Measurements from ENCODE around the gene OTUB1. TPM values are rescaled to one million over a fixed set of nuclear protein-coding genes. Genes with fewer than 3 reads are reported as not detected.

Gene OTUB1
- total and polyA plus RNA-seq, 2 experiments from 2014 or later: 48.3 to 123 TPM

GRCh38 chr11:63939397-63939891, 46.8 kb upstream of the OTUB1 start:
- Histone ChIP-seq H4K20me1 (ENCODE audit: insufficient read depth) (no peaks in the 10 kb centered on the region), H3K79me2 (ENCODE audit: insufficient read depth) (peaks cover 54% of the 10 kb centered on the region), H3K4me3 (peak overlapping the region; percentile 89), H3K9me3 (ENCODE audit: low read depth) (no peaks in the 10 kb centered on the region), H3F3A (ENCODE audit: insufficient read depth) (no peaks in the 10 kb centered on the region), H3K9me2 (ENCODE audit: insufficient read depth) (no peaks in the 10 kb centered on the region), H3K27ac (no peak overlapping the region), H3K4me1 (ENCODE audit: insufficient read depth) (0 out of 2 replicates have a peak, but pooled peaks cover 7% of the 10 kb centered on the region), H3K9ac (peak overlapping the region; percentile 82), H3K36me3 (ENCODE audit: low read depth) (no peaks in the 10 kb centered on the region), H3K4me2 (ENCODE audit: unreplicated experiment) (peak overlapping the region; percentile 85), H3K27me3 (replicated peaks; ENCODE audit: insufficient read depth) (no peaks in the 10 kb centered on the region), H2AFZ (peak overlapping the region; percentile 72)
- in situ Hi-C loops (cut with MboI): no loop called here
- DNase-seq: peak; percentile 64
- 13% methylated on average over 25 to 26 of the region's 26 CpGs for WGBS, 2 experiments (ENCODE audit: low coverage in 1 of 2, low lambda C conversion rate in 2 of 2, missing lambda C conversion rate in 2 of 2)
- TF ChIP-seq EZH2phosphoT487 (IDR thresholded peaks at IDR 0.05; ENCODE audit: insufficient read depth, low read depth) (no peak), EZH2 (IDR thresholded peaks at IDR 0.05; ENCODE audit: insufficient read depth, poor library complexity, severe bottlenecking) (no peak)

GRCh38 chr11:63940786-63941185, 45.5 kb upstream of the OTUB1 start:
- Histone ChIP-seq H3K27ac (no peak overlapping the region), H3K9ac (no peak overlapping the region), H3K79me2 (ENCODE audit: insufficient read depth) (peaks cover 56% of the 10 kb centered on the region), H3K9me2 (ENCODE audit: insufficient read depth) (no peaks in the 10 kb centered on the region), H4K20me1 (ENCODE audit: insufficient read depth) (no peaks in the 10 kb centered on the region), H3K36me3 (ENCODE audit: low read depth) (no peaks in the 10 kb centered on the region), H3K4me1 (ENCODE audit: insufficient read depth) (peaks cover 17% of the 10 kb centered on the region), H2AFZ (no peak overlapping the region), H3K9me3 (ENCODE audit: low read depth) (no peaks in the 10 kb centered on the region), H3K4me3 (no peak overlapping the region), H3K27me3 (replicated peaks; ENCODE audit: insufficient read depth) (no peaks in the 10 kb centered on the region), H3K4me2 (ENCODE audit: unreplicated experiment) (no peak overlapping the region), H3F3A (ENCODE audit: insufficient read depth) (no peaks in the 10 kb centered on the region)
- no peak for DNase-seq
- in situ Hi-C loops (cut with MboI): loop anchor here (5.0 kb wide), 1 partner anchor 103 kb away; the partner anchor contains the start of gene MARK2
- TF ChIP-seq EZH2phosphoT487 (IDR thresholded peaks at IDR 0.05; ENCODE audit: insufficient read depth, low read depth) (no peak), EZH2 (IDR thresholded peaks at IDR 0.05; ENCODE audit: insufficient read depth, poor library complexity, severe bottlenecking) (no peak)
- WGBS, 2 experiments (ENCODE audit: low coverage in 1 of 2, low lambda C conversion rate in 2 of 2, missing lambda C conversion rate in 2 of 2): 70 to 77% methylated on average over 6 of the region's 6 CpGs

- no peaks in the 10 kb centered on the region for H4K20me1 ChIP-seq (ENCODE audit: insufficient read depth)
- H3K79me2 ChIP-seq (ENCODE audit: insufficient read depth): peaks cover 56% of the 10 kb centered on the region
- peaks cover 17% of the 10 kb centered on the region for H3K4me1 ChIP-seq (ENCODE audit: insufficient read depth)
- no peak overlapping the region for H3K4me3 ChIP-seq
- no peak overlapping the region for H3K27ac ChIP-seq
- H3K9me2 ChIP-seq (ENCODE audit: insufficient read depth): no peaks in the 10 kb centered on the region
- 82 to 88% methylated on average over 4 of the region's 4 CpGs for WGBS, 2 experiments (ENCODE audit: low coverage in 1 of 2, low lambda C conversion rate in 2 of 2, missing lambda C conversion rate in 2 of 2)
- no peaks in the 10 kb centered on the region for H3K27me3 ChIP-seq (replicated peaks; ENCODE audit: insufficient read depth)
- no peak for TF ChIP-seq EZH2phosphoT487 (IDR thresholded peaks at IDR 0.05; ENCODE audit: insufficient read depth, low read depth)
- no peak for TF ChIP-seq EZH2 (IDR thresholded peaks at IDR 0.05; ENCODE audit: insufficient read depth, poor library complexity, severe bottlenecking)
- H3K36me3 ChIP-seq (ENCODE audit: low read depth): no peaks in the 10 kb centered on the region
- 0 out of 2 replicates have a peak, but pooled peaks cover 4% of the 10 kb centered on the region for H3F3A ChIP-seq (ENCODE audit: insufficient read depth)
- no peak overlapping the region for H2AFZ ChIP-seq
- no peaks in the 10 kb centered on the region for H3K9me3 ChIP-seq (ENCODE audit: low read depth)
- no peak overlapping the region for H3K4me2 ChIP-seq (ENCODE audit: unreplicated experiment)
- DNase-seq: no peak
- in situ Hi-C loops (cut with MboI): loop anchor here (5.0 kb wide), 1 partner anchor 105 kb away; the partner anchor contains the start of gene MARK2
- no peak overlapping the region for H3K9ac ChIP-seq
These were observed 44.3 kb upstream of the OTUB1 start for GRCh38 chr11:63941901-63942300.

GRCh38 chr11:63942803-63943202, 43.4 kb upstream of the OTUB1 start:
- no peaks in the 10 kb centered on the region for H4K20me1 ChIP-seq (ENCODE audit: insufficient read depth)
- H3K4me2 ChIP-seq (ENCODE audit: unreplicated experiment): no peak overlapping the region
- DNase-seq: no peak
- H3K9me2 ChIP-seq (ENCODE audit: insufficient read depth): no peaks in the 10 kb centered on the region
- TF ChIP-seq EZH2phosphoT487 (IDR thresholded peaks at IDR 0.05; ENCODE audit: insufficient read depth, low read depth) (no peak), EZH2 (IDR thresholded peaks at IDR 0.05; ENCODE audit: insufficient read depth, poor library complexity, severe bottlenecking) (no peak)
- H3K4me1 ChIP-seq (ENCODE audit: insufficient read depth): peaks cover 17% of the 10 kb centered on the region
- WGBS, 2 experiments (ENCODE audit: low coverage in 1 of 2, low lambda C conversion rate in 2 of 2, missing lambda C conversion rate in 2 of 2): 89 to 96% methylated on average over 3 of the region's 3 CpGs
- H3K4me3 ChIP-seq: no peak overlapping the region
- H3K36me3 ChIP-seq (ENCODE audit: low read depth): no peaks in the 10 kb centered on the region
- H3K9me3 ChIP-seq (ENCODE audit: low read depth): no peaks in the 10 kb centered on the region
- in situ Hi-C loops (cut with MboI): loop anchor here (5.0 kb wide), 1 partner anchor 106 kb away; the partner anchor contains the start of gene MARK2
- H3K79me2 ChIP-seq (ENCODE audit: insufficient read depth): peaks cover 56% of the 10 kb centered on the region
- H3K9ac ChIP-seq: no peak overlapping the region
- 0 out of 2 replicates have a peak, but pooled peaks cover 4% of the 10 kb centered on the region for H3F3A ChIP-seq (ENCODE audit: insufficient read depth)
- no peaks in the 10 kb centered on the region for H3K27me3 ChIP-seq (replicated peaks; ENCODE audit: insufficient read depth)
- H3K27ac ChIP-seq: no peak overlapping the region
- no peak overlapping the region for H2AFZ ChIP-seq
